GM12891 (cell line): ENCODE data around the gene GNAL.

ENCODE experiments used
- DNase-seq: peaks from one replicate; pipeline ENCODE4 v3.0.0; 2011; ENCODE audit warnings: low spot score; ENCODE audit not compliant: insufficient read length
- FAIRE-seq: peaks from 2 replicates; lab custom pipeline; 2011; peaks lifted over from hg19 to GRCh38; lab: Jason Lieb, UNC
- PAX5 ChIP-seq: IDR thresholded peaks from 2 replicates; pipeline ENCODE4 v1.6.1; 2011; ENCODE audit warnings: low read length, moderate library complexity, mild to moderate bottlenecking; ENCODE audit not compliant: insufficient read depth, severe bottlenecking
- POLR2A ChIP-seq: IDR thresholded peaks from 2 replicates; pipeline ENCODE4 v1.6.1; 2011; ENCODE audit warnings: low read depth, low read length, control low read depth
- POLR2AphosphoS5 ChIP-seq: IDR thresholded peaks from 2 replicates; pipeline ENCODE4 v1.6.1; 2011; ENCODE audit warnings: low read depth, low read length, control low read depth
- POU2F2 ChIP-seq: IDR thresholded peaks from 2 replicates; pipeline ENCODE4 v1.6.1; 2011; ENCODE audit warnings: low read depth, mild to moderate bottlenecking, control low read depth, low read length, moderate library complexity
- SPI1 ChIP-seq: IDR thresholded peaks from 2 replicates; pipeline ENCODE4 v1.6.1; 2011; ENCODE audit warnings: low read depth, low read length, control low read depth
- TAF1 ChIP-seq: IDR thresholded peaks from 2 replicates; pipeline ENCODE4 v1.6.1; 2011; ENCODE audit warnings: low read depth, low read length, control low read depth

GNAL gene

DNA sequence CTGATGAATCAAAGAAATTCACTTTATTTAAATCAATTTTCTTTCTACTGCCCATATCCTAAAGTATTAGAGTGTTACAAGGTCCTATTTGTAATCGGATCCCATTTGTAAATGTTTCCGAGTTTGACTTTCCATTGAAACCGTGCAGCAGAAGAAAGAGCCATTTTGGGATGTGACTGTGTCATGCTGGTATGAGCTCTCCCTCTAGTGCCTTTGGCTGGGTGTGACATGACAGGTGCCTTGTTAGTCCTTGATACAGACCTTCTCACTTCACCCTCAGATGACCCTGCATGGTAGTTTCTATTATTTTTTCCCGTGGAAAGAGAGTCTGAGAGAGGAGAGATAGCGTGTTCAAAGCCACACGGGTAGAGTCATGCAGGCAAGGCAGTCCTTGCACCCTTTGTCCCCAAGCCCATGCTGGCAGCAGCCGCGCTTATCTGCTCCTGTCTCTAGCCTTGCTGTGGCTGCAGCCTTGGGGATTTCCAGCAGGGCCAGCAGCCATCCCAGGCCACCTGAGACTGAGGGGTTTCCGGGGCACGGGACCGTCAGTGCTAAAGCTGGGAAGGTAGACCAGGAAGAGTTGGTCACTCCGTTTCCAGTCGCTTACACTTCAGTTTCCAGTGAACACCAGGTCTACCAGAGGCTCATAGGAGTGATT is 183.5 kb downstream of the GNAL start:
- DNase-seq (no peak), FAIRE-seq (no peak)
- TF ChIP-seq TAF1 (no peak), PAX5 (no peak), POU2F2 (no peak), SPI1 (no peak), POLR2A (no peak), POLR2AphosphoS5 (no peak)

DNA sequence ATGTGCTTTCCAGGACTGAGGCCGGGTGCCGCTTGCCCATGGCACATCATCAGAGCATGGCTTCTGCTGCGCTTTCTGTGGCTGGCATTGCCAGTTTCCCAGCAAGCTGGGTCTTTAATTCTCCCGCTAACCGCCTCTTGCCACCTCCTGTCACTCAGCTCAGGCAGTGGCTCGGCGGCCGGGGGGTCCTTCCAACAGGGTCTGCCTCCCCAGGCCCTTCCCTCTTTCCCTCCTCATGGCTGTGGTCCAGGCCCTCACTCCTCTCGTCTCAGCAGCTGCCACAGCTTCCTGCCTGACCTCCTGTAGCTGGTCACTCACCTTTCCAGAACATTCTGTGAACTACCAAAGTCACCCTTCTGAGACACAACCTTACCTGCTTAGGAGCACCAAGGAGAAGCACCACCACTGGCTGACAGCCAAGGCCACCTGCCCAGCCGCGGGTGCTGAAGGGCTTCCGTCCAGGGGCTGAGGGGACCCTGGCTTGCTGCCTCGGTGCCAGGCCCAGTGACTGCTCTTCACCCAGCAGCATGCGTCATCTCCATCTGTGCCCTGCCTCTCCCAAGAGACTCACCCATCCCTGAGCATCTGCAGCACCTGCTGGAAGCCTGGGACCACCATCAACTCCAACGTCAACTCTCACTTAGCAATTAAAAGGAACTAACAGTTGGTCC is 184.7 kb downstream of the GNAL start:
- DNase-seq (no peak), FAIRE-seq (no peak)
- TF ChIP-seq SPI1: no peak
- no peak for TF ChIP-seq TAF1
- TF ChIP-seq POLR2AphosphoS5: no peak
- TF ChIP-seq POU2F2: no peak
- TF ChIP-seq POLR2A: no peak
- TF ChIP-seq PAX5: no peak

GRCh38 chr18:11874676-11875075 is 185.6 kb downstream of the GNAL start:
- FAIRE-seq (no peak), DNase-seq (no peak)
- TF ChIP-seq POLR2AphosphoS5: no peak
- TF ChIP-seq PAX5: no peak
- TF ChIP-seq SPI1: no peak
- no peak for TF ChIP-seq POU2F2
- no peak for TF ChIP-seq POLR2A
- no peak for TF ChIP-seq TAF1

- no peak for TF ChIP-seq POLR2A
- FAIRE-seq: no peak
- no peak for DNase-seq
Measured at GRCh38 chr18:11877497-11878135, 188.6 kb downstream of the GNAL start.

DNA sequence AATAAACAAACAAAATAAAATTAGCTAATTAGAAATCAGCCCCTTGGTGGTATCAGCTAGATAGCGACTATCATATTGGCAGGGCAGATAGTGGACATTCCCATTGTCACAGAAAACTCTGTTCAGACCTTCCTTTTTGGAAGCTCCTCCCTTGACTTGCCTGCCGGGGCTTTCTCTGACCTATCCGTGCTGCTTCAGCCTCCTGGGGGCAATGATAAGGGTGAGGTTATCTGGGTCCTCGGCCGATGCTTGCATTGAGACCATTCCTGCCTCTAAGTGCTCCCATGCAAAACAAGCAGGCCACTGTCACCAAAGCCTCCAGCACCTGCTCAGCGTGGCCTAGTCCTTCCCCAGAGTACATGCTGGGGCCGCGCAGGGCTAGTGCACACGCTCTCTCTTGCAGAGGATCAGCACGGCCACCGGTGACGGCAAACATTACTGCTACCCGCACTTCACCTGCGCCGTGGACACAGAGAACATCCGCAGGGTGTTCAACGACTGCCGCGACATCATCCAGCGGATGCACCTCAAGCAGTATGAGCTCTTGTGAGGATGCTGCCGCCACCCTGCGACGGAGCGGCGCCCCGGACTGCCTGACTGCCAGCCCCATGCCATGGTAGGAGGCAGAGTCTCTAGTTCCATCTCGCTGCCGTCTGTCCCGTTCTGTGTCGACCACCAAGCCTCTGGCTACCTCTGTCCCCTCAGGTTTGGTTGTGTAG is 191.7 kb downstream of the GNAL start:
- DNase-seq (no peak), FAIRE-seq (no peak)
- TF ChIP-seq SPI1: no peak
- TF ChIP-seq PAX5: no peak
- TF ChIP-seq POLR2AphosphoS5: no peak
- TF ChIP-seq POLR2A: no peak
- TF ChIP-seq POU2F2: no peak
- no peak for TF ChIP-seq TAF1

- FAIRE-seq: no peak
- no peak for DNase-seq
- no peak for TF ChIP-seq PAX5
- TF ChIP-seq SPI1: no peak
- TF ChIP-seq POU2F2: no peak
- no peak for TF ChIP-seq POLR2A
- TF ChIP-seq POLR2AphosphoS5: no peak
- no peak for TF ChIP-seq TAF1
Measured at GRCh38 chr18:11882636-11883035, 193.6 kb downstream of the GNAL start.

DNA sequence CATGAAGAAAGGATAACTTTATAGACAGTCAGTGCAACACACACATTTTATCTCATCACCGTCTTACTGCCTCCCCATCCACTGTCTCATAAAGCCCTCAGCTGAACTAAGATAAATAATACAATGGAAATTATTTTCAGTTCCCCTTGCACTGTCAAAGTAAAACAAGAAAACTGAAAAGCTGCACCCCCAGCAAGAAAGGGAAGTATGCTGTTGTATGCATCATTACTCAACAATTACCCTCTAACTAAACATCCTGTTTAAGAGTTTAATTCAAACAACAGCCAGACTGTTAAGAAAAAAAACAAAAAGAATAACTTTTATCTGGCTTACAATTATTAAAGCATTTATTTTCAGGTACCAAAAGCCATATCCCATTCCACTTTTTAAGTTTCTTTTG is 194.1 kb downstream of the GNAL start:
- FAIRE-seq (peak; percentile 23), DNase-seq (peak; percentile 36)
- TF ChIP-seq SPI1: peak; percentile 91
- TF ChIP-seq POLR2AphosphoS5: no peak

DNA sequence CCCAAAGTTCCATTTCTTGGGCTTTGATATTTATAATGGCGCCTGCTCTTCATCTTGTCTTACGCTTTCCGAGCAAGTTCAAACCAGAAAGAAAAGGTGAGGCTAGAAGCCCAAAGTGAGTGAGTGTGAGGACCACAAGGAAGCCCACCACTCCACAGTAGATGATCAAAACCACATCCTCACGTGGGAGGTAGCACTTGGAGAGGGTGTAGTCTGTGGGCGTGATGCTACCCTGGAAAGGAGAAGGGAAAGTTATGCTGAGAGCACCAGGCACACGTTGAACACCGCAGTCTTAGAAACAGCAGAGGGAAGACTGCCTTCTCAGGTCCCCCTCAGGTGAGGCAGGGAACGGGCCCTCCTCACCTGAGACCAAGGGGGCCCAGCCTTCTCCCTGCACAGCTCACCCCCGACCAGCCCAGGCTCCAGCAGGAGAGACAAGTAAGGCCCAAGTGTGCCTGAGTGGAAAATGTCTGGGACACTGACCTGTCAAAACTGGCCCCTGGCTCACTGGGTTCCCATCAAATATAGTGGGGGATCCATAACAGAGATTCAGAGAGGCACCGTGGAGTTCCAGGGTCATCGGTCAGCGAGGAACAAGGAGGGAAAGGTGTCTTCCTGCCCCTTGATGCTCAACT is 195.4 kb downstream of the GNAL start:
- TF ChIP-seq PAX5 (no peak), TAF1 (no peak), POU2F2 (no peak), POLR2A (no peak), SPI1 (peak; percentile 31; the same call in 1 of the 2 replicates)
- DNase-seq (no peak), FAIRE-seq (peak; percentile 41)

DNA sequence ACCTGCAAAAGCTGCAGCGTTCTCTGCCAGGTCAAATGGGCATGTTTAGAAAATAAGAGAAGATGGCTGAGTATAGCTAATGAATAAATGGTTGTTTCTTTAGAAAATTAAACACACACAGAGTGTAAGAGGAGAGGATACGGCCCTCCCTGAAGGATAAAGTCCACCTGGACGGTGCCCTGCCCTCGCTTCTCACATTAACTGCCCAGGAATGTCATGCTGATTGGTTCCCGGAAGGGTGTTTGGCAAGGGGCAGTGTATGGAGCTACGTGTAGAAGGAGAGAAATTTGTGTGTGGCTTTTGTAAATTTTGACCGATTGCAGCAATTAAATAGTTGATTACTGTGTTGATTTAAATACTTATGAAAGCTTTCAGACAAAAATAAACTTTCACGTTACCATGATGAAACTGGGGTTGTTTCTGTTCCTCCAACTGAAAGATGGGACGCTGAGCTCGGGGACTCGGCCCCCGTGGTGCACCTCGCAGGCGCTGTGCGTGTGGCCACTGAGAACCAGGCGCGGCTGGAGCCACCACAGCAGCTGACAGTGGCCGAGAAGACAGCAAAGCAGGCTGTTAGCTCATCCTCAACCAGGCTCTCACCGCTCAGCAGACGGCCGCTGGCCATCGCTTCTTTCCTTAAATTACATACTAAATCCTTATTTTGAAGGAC is 196.3 kb downstream of the GNAL start:
- TF ChIP-seq PAX5: no peak
- TF ChIP-seq SPI1: peak; percentile 55
- FAIRE-seq: peak; percentile 89
- DNase-seq: peak; percentile 53
